Adipocyte (in vitro differentiated cells): ENCODE results near the gene SLFN12L.

Experiments used
- DNase-seq: peaks from one replicate; pipeline ENCODE4 v3.0.0-alpha.2; 2015; ENCODE audit warnings: low read depth
- H3K27me3 ChIP-seq: replicated peaks from 2 replicates; pipeline ENCODE4 v1.7.0; 2013; ENCODE audit warnings: mild to moderate bottlenecking, low read length, moderate library complexity; ENCODE audit not compliant: control insufficient read depth, insufficient read depth
- H3K36me3 ChIP-seq: 2 replicates; pipeline ENCODE4 v1.7.0; 2013; ENCODE audit warnings: low read length, mild to moderate bottlenecking, moderate library complexity; ENCODE audit not compliant: control insufficient read depth, insufficient read depth, severe bottlenecking
- H3K4me1 ChIP-seq: 2 replicates; pipeline ENCODE4 v1.7.0; 2013; ENCODE audit warnings: mild to moderate bottlenecking, low read length, moderate library complexity; ENCODE audit not compliant: control insufficient read depth, insufficient read depth
- H3K4me3 ChIP-seq: 2 replicates; pipeline ENCODE4 v1.7.0; 2013; ENCODE audit warnings: mild to moderate bottlenecking, low read length, moderate library complexity
- H3K9ac ChIP-seq: 2 replicates; pipeline ENCODE4 v1.7.0; 2013; ENCODE audit warnings: mild to moderate bottlenecking, low read length, moderate library complexity
- H3K9me3 ChIP-seq: 2 replicates; pipeline ENCODE4 v1.7.0; 2013; ENCODE audit warnings: mild to moderate bottlenecking, low read length, moderate library complexity; ENCODE audit not compliant: control insufficient read depth

The SLFN12L gene

DNA sequence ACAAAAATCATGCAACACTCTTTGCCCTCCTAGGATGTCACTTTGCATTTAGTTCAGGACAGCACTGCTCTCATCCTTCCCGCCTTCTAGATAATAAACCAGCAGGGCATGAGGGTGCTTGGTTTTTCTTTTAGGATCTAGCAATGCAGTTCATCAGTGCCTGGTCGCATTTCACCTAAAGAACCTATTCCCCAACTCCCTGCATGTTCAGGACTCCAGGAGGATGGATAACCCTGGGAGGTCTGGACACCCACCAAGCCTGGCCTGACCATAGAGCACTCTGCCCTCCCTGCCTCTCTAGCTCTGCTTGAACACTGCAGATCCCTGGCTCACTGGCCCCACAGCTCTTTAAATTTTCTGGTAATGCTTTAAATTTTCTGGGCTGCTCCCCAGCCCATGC is 107.8 kb downstream of the SLFN12L start:
- Histone ChIP-seq H3K9me3 (no peaks in the 10 kb centered on the region), H3K4me1 (peaks cover 26% of the 10 kb centered on the region), H3K27me3 (no peaks in the 10 kb centered on the region), H3K36me3 (no peaks in the 10 kb centered on the region), H3K9ac (no peak overlapping the region), H3K4me3 (no peak overlapping the region)
- DNase-seq, result no peak

DNA sequence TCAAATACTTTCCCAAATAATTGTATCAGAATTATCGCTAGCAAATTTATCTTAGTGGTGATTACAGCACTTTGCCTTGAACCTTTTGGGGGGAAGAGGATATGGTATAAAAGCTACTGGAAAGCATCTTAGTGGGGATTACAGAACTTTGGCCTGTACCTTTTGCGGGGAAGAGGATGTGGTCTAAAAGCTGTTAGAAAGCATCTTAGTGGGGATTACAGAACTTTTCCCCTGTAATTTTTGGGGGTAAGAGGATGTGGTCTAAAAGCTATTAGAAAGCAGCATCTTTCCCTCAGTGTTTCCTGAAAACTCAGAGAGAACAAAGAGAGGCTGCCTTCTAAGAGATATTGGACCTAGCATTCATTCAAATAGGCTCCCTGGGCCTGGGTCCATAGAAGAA is 109.2 kb downstream of the SLFN12L start:
- DNase-seq, result no peak
- no peaks in the 10 kb centered on the region for H3K27me3 ChIP-seq
- peaks cover 13% of the 10 kb centered on the region for H3K4me1 ChIP-seq
- peaks cover 2% of the 10 kb centered on the region for H3K36me3 ChIP-seq
- no peak overlapping the region for H3K9ac ChIP-seq
- no peaks in the 10 kb centered on the region for H3K9me3 ChIP-seq
- H3K4me3 ChIP-seq, result no peak overlapping the region

DNA sequence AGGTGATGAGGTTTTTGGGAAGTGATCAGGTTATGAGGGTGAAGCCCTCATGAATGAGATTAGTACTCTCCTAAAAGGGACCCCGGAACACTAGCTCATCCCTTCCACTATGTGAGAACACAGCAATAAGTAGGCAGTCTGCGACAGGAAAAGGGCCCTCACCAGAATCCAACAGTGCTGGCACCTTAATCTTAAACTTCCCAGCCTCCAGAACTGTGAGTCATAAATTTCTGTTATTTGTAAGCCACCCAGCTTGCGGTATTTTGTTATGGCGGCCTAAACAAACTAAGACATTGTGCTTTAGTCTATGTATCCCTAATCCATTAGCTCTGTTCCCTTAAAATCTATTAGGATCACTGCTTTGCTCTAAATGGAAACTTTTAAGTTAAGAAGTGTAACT is 113.7 kb downstream of the SLFN12L start:
- H3K9me3 ChIP-seq, result no peaks in the 10 kb centered on the region
- H3K36me3 ChIP-seq, result peaks cover 31% of the 10 kb centered on the region
- no peak overlapping the region for H3K4me3 ChIP-seq
- H3K9ac ChIP-seq, result no peak overlapping the region
- H3K27me3 ChIP-seq, result no peaks in the 10 kb centered on the region
- no peak for DNase-seq
- H3K4me1 ChIP-seq, result no peaks in the 10 kb centered on the region
